ENCODE measurements around the gene SIRPA.

The SIRPA gene

DNA sequence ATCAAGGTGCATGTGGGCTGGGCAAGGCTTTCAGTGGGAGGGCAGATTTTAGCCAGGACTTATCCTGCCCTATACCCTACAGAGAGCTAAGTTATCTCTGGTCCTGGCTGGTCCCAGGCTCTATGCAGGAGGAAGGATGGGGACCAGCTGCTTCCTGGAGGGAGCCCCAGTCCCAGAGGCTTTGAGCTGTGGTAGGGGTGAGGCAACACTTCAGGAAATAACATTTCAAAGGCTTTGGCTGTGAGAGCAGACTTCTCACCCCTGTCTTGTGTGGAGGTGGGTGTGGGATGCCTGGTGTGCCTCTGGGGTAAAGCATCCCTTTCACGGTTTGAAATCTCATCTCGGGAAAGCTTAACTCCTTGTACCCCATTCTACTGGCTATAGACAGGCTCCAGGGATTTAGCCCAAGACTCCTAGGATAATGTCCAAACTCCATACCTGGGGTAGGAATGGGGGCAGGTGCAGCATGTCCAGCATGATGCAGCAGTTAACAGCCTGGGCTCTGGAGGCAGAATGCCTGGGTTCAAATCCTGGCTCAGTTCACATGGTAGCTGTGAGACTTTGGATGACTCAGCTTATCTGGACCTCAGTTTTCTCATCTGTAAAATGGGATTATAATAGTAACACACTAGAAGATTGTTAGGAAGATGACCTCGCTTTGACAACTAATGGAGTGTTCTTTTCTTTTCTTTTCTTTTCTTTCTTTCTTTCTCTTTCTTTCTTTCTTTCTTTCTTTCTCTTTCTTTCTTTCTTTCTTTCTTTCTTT is 27.5 kb upstream of the SIRPA start:
- TF ChIP-seq ZFX (IDR thresholded peaks at IDR 0.05; ENCODE audit: borderline replicate concordance) (no peak), CTCF (IDR thresholded peaks at IDR 0.05) (no peak)
- H3K27ac ChIP-seq: no peak overlapping the region

- no peak overlapping the region for H3K27ac ChIP-seq
- TF ChIP-seq CTCF (IDR thresholded peaks at IDR 0.05) (no peak), ZFX (IDR thresholded peaks at IDR 0.05; ENCODE audit: borderline replicate concordance) (no peak)
Observed at GRCh38 chr20:1868856-1869255, 26.4 kb upstream of the SIRPA start.

- TF ChIP-seq CTCF (IDR thresholded peaks at IDR 0.05) (no peak), ZFX (IDR thresholded peaks at IDR 0.05; ENCODE audit: borderline replicate concordance) (no peak)
- H3K27ac ChIP-seq: no peak overlapping the region
Observed at GRCh38 chr20:1870323-1870722, 24.9 kb upstream of the SIRPA start.

GRCh38 chr20:1870792-1871550 is 24.2 kb upstream of the SIRPA start:
- H3K27ac ChIP-seq: no peak overlapping the region
- TF ChIP-seq CTCF (IDR thresholded peaks at IDR 0.05) (no peak), ZFX (IDR thresholded peaks at IDR 0.05; ENCODE audit: borderline replicate concordance) (no peak)

GRCh38 chr20:1871807-1872458 is 23.3 kb upstream of the SIRPA start:
- H3K27ac ChIP-seq: no peak overlapping the region
- no peak for TF ChIP-seq CTCF (IDR thresholded peaks at IDR 0.05)
- TF ChIP-seq ZFX (IDR thresholded peaks at IDR 0.05; ENCODE audit: borderline replicate concordance): no peak

DNA sequence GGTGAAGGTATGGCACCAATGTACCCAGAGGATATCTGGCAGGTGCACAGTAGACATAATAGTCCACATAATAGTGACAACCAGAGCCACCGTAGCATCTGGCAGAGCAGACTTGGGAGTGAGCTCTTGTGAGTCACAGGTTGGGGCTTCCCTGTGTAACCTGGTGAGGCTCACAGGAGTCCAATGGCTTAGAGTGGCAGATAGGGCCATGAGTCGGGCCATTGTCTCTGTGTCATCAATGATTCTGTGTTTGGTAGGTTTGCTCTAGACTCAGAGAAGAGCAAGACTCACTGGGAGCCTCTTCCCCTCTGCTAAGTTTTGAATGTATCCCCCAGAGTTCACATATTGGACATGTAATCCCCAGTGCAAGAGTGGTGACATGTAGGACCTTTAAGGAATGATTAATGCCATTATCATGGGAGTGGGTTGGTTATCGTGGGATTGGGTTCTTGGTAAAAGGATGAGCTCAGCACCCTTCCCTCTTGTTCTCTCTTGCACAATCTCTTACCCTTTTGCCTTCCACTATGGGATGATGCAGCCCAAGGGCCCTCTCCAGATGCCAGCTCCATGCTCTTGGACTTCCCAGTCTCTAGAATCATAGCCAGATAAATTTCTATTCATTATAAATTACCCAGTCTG is 22.6 kb upstream of the SIRPA start:
- TF ChIP-seq ZFX (IDR thresholded peaks at IDR 0.05; ENCODE audit: borderline replicate concordance): no peak
- TF ChIP-seq CTCF (IDR thresholded peaks at IDR 0.05): no peak

More for the DNA sequence above, 22.6 kb upstream of the SIRPA start:
- H3K27ac ChIP-seq: no peak overlapping the region

Measured in 22Rv1 (cell line).